ENCODE data around the gene LGALSL.

Gene LGALSL

GRCh38 chr2:64479259-64480117, 25.5 kb downstream of the LGALSL start:
- TF ChIP-seq CTCF (IDR thresholded peaks at IDR 0.05; ENCODE audit: low read depth, low read length), result no peak
- Histone ChIP-seq H3K4me3 (ENCODE audit: low read depth, low read length) (no peak overlapping the region), H3K27me3 (no peaks in the 10 kb centered on the region), H3K36me3 (no peaks in the 10 kb centered on the region), H3K4me1 (no peaks in the 10 kb centered on the region), H3K9me3 (no peaks in the 10 kb centered on the region)
- DNase-seq, result no peak

GRCh38 chr2:64481665-64482064, 27.7 kb downstream of the LGALSL start:
- H3K9me3 ChIP-seq, result no peaks in the 10 kb centered on the region
- DNase-seq, result no peak
- no peaks in the 10 kb centered on the region for H3K36me3 ChIP-seq
- H3K4me1 ChIP-seq, result no peaks in the 10 kb centered on the region
- no peak for TF ChIP-seq CTCF (IDR thresholded peaks at IDR 0.05; ENCODE audit: low read depth, low read length)
- no peak overlapping the region for H3K4me3 ChIP-seq (ENCODE audit: low read depth, low read length)
- no peaks in the 10 kb centered on the region for H3K27me3 ChIP-seq

GRCh38 chr2:64482243-64482642, 28.3 kb downstream of the LGALSL start:
- TF ChIP-seq CTCF (IDR thresholded peaks at IDR 0.05; ENCODE audit: low read depth, low read length), result no peak
- Histone ChIP-seq H3K9me3 (no peaks in the 10 kb centered on the region), H3K36me3 (no peaks in the 10 kb centered on the region), H3K27me3 (no peaks in the 10 kb centered on the region), H3K4me3 (ENCODE audit: low read depth, low read length) (no peak overlapping the region), H3K4me1 (no peaks in the 10 kb centered on the region)
- DNase-seq, result no peak

GRCh38 chr2:64482765-64483504, 29.0 kb downstream of the LGALSL start:
- no peaks in the 10 kb centered on the region for H3K36me3 ChIP-seq
- H3K4me1 ChIP-seq, result no peaks in the 10 kb centered on the region
- no peak for DNase-seq
- H3K4me3 ChIP-seq (ENCODE audit: low read depth, low read length), result no peak overlapping the region
- no peak for TF ChIP-seq CTCF (IDR thresholded peaks at IDR 0.05; ENCODE audit: low read depth, low read length)
- no peaks in the 10 kb centered on the region for H3K9me3 ChIP-seq
- H3K27me3 ChIP-seq, result no peaks in the 10 kb centered on the region

GRCh38 chr2:64485331-64485730, 31.4 kb downstream of the LGALSL start:
- H3K4me3 ChIP-seq (ENCODE audit: low read depth, low read length), result no peak overlapping the region
- DNase-seq, result no peak
- H3K36me3 ChIP-seq, result no peaks in the 10 kb centered on the region
- no peaks in the 10 kb centered on the region for H3K27me3 ChIP-seq
- H3K4me1 ChIP-seq, result no peaks in the 10 kb centered on the region
- no peaks in the 10 kb centered on the region for H3K9me3 ChIP-seq
- TF ChIP-seq CTCF (IDR thresholded peaks at IDR 0.05; ENCODE audit: low read depth, low read length), result no peak

- no peaks in the 10 kb centered on the region for H3K9me3 ChIP-seq
- TF ChIP-seq CTCF (IDR thresholded peaks at IDR 0.05; ENCODE audit: low read depth, low read length), result no peak
- DNase-seq, result no peak
- no peaks in the 10 kb centered on the region for H3K4me1 ChIP-seq
- no peaks in the 10 kb centered on the region for H3K27me3 ChIP-seq
- no peaks in the 10 kb centered on the region for H3K36me3 ChIP-seq
- H3K4me3 ChIP-seq (ENCODE audit: low read depth, low read length), result no peak overlapping the region
Observed at GRCh38 chr2:64485961-64486360, 32.0 kb downstream of the LGALSL start.
